GM12865 (cell line): Measurements from ENCODE around the gene TAS2R4.
A peak's percentile ranks its signal among the peaks of the same experiment; 100 is the strongest.

Experiments
- DNase-seq: peaks from one replicate; pipeline ENCODE4 v3.0.0; 2010; ENCODE audit warnings: low read depth
- H3K4me3 ChIP-seq: 2 replicates; pipeline ENCODE4 v1.5.1; 2011; ENCODE audit warnings: mild to moderate bottlenecking, low read depth, low read length, control low read depth
- TF ChIP-seq, protein P1 (sequence below): IDR thresholded peaks from 2 replicates; pipeline ENCODE4 v1.5.1; 2011; ENCODE audit warnings: low read length, control low read depth, low read depth, inconsistent platforms; ENCODE audit not compliant: insufficient read depth; ENCODE audit errors: missing control alignments

The TAS2R4 gene, protein sequence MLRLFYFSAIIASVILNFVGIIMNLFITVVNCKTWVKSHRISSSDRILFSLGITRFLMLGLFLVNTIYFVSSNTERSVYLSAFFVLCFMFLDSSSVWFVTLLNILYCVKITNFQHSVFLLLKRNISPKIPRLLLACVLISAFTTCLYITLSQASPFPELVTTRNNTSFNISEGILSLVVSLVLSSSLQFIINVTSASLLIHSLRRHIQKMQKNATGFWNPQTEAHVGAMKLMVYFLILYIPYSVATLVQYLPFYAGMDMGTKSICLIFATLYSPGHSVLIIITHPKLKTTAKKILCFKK

DNA sequence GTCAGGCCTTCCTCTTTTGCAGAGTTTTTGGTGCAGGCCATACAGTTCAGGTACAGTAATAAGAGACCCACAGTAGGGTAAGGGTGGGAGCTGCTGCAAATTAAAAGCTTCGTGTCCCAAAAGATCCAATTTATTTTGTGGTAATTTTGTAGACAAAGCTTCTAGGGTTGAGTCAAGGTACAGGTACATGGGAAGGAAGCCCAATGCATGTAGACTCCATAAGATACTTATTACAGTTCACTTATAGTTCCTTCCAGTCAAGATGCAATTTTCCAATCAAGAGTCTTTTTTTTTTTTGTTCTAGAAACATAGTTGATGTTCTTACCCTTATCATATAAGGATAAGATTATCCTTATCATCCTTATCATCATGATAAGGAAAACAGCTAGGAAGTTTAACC lies at the start of gene TAS2R4:
TSS of gene TAS2R4 (plus strand) at position 301 of the 400 bp plus-strand sequence. CDS start 1,815 bp downstream, outside the sequence.
- TF ChIP-seq, protein P1, sequence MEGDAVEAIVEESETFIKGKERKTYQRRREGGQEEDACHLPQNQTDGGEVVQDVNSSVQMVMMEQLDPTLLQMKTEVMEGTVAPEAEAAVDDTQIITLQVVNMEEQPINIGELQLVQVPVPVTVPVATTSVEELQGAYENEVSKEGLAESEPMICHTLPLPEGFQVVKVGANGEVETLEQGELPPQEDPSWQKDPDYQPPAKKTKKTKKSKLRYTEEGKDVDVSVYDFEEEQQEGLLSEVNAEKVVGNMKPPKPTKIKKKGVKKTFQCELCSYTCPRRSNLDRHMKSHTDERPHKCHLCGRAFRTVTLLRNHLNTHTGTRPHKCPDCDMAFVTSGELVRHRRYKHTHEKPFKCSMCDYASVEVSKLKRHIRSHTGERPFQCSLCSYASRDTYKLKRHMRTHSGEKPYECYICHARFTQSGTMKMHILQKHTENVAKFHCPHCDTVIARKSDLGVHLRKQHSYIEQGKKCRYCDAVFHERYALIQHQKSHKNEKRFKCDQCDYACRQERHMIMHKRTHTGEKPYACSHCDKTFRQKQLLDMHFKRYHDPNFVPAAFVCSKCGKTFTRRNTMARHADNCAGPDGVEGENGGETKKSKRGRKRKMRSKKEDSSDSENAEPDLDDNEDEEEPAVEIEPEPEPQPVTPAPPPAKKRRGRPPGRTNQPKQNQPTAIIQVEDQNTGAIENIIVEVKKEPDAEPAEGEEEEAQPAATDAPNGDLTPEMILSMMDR: no peak
- DNase-seq: no peak
- no peak within 1 kb of the TSS for H3K4me3 ChIP-seq

DNA sequence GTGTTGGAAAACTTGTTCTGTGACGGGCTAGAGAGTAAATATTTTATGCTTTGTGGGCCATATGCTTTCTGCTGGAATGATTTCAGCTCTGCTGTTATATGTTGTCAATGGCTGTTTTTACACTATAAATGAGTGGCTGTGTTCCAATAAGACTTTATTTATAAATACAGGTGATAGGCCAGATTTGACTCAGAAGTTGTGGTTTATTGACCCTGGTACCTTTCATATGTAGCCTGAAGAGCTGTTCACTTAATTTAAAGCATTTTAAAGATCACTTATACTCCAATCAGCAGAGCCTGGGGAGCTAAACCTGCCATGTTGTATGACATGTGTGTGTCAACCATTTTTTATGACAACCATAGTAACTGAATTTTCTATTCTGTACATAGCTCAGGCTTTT lies 47.5 kb upstream of the TAS2R4 start:
- no peak overlapping the region for H3K4me3 ChIP-seq
- DNase-seq: no peak
- TF ChIP-seq, protein P1: no peak

DNA sequence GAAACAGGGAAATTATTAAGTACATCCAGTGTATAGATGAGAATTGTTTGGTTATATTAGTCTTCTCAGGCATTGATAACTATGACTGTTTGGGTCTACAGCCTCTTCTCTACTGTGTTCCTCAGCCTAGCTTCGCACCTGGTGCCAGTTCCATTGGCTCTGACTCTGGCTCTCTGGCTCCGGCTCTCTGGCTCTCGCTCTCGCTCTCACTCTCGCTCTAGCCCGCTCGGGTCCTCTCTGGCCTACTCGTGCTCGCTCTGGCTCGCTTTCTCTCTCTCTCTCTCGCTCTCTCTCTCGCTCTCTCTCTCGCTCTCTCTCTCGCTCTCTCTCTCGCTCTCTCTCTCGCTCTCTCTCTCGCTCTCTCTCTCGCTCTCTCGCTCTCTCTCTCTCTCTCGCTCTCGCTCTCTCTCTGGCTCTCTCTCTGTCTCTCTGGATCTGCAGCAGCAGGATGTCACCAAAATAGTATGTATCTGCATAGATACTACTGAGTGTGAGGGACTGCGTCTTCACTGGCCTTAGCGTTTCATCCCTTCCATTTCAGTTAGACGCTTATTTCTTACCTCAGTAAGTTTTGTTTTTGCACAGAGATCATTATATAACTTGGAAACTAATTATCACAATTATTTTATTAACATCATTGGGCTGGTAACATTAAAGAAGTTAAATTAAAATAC lies 44.9 kb upstream of the TAS2R4 start:
- H3K4me3 ChIP-seq: no peak overlapping the region
- DNase-seq: no peak
- TF ChIP-seq, protein P1: no peak

DNA sequence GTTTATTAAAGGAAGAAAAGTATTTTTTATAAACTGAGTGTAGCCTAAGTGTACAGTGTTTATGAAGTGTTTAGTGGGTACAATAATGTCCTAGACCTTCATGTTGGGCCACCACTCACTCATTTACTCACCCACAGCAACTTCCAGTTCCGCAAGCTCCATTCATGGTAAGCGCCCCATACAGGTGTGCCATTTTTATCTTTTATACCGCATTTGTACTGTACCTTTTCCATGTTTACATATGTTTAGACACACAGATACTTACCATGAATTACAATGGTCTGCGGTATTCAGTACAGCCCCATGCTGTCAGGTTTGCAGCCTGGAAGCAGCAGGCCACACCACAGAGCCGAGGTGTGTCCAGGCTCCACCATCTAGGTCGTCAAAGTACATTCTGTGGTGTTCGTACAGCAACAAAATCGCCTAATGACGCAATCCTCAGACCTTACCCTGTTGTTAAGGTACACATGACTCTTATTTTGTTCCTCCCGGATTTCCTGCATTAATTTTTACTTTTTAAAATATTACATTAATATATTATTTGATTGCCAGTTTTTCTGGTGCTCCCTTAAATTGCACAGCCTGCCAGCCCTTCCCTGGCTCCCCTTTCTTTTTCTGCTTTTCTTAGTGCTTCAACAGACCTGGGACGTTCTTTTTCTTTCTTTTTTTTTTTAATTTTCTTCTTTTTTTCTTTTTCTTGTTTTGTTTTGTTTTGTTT lies 39.2 kb upstream of the TAS2R4 start:
- TF ChIP-seq, protein P1: no peak
- peak; percentile 21 for DNase-seq
- peak overlapping the region; percentile 78 for H3K4me3 ChIP-seq

DNA sequence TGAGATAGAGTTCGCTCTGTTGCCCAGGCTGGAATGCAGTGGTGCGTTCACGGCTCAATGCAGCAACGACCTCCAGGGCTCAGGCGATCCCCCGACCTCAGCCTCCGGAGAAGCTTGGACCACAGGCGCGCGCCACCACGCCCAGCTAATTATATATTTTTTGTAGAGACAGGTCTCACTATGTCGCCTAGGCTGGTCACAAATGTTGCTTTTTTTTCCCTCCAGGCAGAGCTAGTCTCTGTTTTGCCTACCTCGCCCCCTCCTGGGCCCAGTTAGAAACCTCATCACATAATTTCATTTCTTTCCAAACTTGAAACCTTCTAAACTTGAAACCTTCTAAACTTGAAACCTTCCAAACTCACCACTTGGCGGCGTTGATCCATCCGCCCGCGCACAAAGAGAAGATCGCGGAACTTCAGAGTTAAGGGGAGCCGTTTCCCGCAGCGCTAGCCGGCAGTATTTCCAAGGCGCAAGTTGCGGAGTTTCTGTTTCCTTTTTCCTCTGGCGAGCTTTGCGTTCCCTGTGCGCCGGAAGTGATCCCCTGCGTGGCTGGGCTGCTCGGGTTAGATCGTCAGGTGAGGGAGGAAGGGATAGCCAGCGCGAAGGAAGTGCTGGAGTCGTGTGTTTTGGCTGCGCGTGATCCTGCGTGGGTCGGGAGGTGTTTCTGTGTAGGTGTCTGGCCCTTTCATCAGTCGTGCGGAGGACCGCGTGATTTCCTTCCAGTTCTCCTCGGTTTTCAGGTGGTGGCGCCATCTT lies 38.5 kb upstream of the TAS2R4 start, which contains the start of gene SSBP1:
TSS of gene SSBP1 (plus strand) at position 523 of the 756 bp plus-strand sequence. CDS start 809 bp downstream, outside the sequence.
- H3K4me3 ChIP-seq: peak within 1 kb of the TSS; percentile 78
- DNase-seq: peak; percentile 97
- TF ChIP-seq, protein P1: peak; percentile 83

DNA sequence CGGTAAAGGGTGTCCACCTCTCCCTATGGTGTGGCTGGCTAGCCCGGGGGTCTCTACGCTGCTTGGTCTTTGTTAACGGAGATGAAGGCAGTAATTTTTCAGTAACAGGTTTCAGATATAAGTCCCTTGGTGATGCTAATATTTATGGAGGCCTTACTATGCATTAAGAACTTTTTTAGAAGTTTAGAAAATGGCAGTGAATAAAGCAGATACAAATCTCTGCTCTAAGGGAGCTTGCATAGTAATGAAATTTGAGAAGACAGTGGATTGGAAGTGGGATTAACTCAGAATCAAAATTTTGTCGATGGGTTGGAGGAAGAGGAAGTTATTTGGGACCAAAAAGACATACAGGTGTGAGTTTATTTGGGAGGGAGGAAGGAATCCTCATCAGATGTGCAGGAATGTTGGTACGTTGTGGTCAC lies 37.9 kb upstream of the TAS2R4 start:
- TF ChIP-seq, protein P1: no peak
- DNase-seq: no peak
- peak overlapping the region; percentile 78 for H3K4me3 ChIP-seq
